Activated CD8-positive, alpha-beta memory T cell treated with anti-CD3 and anti-CD28 coated beads, Interleukin-2, amount 50 U/mL, for 1 hour (primary cell): ENCODE measurements around the gene TMEM236.

Source experiments
- DNase-seq: peaks from one replicate; pipeline ENCODE4 v3.0.0-alpha.2; 2020; ENCODE audit errors: extremely low read depth

Gene TMEM236

DNA sequence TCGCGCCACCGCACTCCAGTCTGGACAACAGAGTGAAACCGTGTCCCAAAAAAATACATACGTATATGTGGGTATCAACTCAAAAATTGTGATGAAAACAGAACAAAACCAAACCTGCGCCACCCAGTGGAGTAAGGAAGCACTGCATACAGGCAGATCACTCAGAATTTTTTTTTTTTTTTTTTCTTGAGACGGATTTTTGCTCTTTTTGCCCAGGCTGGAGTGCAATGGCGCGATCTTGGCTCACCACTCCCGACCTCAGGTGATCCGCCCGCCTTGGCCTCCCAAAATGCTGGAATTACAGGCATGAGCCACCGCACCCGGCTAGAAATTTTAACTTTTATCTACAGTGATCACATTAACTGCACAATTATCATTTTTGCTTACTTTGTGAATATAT is 9.1 kb upstream of the TMEM236 start:
- DNase-seq: peak; percentile 7

DNA sequence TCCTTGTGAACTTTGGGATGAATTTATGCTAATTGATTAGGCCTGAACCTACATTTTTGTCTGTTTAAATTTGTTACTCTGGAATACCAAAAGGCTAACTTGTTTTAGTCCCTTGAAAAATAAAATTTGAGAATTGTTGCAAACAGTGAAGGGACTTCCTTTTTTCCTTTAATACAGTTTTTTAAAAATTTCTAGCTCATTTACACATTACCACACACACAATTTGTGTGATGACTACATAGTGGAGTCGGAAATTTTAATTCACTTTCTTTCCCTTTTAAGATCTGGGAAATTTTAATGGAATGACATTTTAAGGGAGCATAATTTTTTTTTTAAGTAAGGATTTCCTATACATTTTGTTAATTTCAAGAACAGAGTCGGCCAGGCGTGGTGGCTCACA is 8.6 kb upstream of the TMEM236 start:
- DNase-seq: no peak

- DNase-seq: no peak
Observed at GRCh38 chr10:17744341-17744861, 7.6 kb upstream of the TMEM236 start.

GRCh38 chr10:17747883-17748550 is 4.0 kb upstream of the TMEM236 start:
- no peak for DNase-seq

GRCh38 chr10:17749890-17750289 is 2.1 kb upstream of the TMEM236 start:
- no peak for DNase-seq

GRCh38 chr10:17756557-17757217 is 4.7 kb downstream of the TMEM236 start:
- no peak for DNase-seq

- no peak for DNase-seq
Observed at GRCh38 chr10:17758200-17758599, 6.2 kb downstream of the TMEM236 start.

DNA sequence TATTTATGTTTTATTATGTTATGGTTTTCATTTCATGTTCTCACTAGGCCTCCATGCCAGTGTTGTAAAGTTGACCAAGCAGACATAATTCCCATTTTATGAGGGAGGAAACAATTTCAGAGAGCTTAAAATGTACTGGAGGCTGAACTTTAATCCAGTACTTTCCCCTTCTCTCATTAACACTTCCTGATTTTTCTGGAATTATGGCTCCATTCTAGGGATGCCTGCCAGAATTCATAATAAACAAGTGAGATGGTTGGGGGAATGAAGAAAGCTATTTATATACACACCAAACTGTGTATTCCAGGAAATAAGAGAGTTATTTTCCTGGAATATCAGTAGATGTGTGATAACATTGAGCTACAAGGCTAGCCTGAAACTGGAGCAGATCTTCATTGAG is 6.9 kb downstream of the TMEM236 start:
- no peak for DNase-seq

DNA sequence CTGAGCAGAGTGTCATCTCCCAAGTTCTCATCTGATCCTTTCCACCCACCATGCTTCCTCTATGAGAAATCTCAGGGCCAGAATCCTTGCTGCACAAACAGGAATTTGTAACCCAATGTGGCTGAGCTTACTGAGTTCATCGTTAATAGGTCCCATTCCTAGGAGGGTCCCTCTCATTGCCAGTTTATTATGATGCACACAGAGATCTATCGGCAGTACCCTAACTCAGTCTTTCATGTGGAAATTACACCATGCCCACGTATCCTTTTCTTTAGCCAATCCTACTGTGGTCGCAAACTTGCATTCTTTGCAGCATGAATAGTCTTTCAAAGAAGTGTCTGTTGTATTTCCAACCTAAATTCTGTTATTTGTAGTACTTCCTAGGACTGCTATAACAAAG is 12.1 kb downstream of the TMEM236 start:
- no peak for DNase-seq

DNA sequence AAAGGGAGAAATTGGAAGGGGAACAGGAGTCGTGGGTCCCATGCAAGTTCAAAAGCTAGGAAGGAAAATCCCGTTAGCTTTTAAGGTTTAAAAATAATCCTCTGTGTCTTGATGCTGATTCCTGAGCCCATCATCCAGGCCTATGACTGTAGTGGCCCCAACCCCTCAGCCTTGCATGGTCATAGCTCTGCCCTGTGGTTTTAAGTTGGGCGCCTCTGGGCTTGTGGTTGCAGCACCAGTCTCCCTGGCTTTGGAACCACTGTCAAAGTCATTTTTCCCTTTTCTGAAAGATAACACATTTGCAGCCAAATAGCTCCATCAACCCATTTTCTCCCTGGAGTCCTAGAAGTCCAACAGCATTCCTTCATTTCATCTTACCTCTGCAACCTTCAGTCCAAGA is 13.6 kb downstream of the TMEM236 start:
- no peak for DNase-seq

- no peak for DNase-seq
Observed at GRCh38 chr10:17766731-17767130, 14.7 kb downstream of the TMEM236 start.

GRCh38 chr10:17768496-17768895 is 16.5 kb downstream of the TMEM236 start:
- no peak for DNase-seq

DNA sequence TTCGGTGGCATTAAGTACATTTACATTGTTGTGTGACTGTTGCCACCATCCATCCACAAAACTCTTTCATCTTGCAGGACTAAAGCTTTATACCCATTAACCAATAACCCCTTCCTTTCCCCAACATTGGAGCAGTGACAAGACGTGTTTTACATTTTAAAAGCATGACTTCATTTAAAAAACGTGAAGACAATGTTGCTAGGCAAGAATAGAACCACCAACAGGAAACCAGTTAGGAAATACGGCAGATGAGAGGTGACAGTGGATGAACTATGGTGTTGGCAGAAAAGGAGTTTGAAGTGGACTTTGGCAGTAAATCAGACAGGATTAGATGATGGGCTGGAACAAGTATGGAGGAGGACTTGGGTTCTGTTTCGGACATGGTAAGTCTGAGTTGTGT is 17.0 kb downstream of the TMEM236 start:
- no peak for DNase-seq

- no peak for DNase-seq
Observed at GRCh38 chr10:17771017-17771416, 19.0 kb downstream of the TMEM236 start.

- DNase-seq: no peak
Observed at GRCh38 chr10:17779784-17780183, 27.8 kb downstream of the TMEM236 start.

DNA sequence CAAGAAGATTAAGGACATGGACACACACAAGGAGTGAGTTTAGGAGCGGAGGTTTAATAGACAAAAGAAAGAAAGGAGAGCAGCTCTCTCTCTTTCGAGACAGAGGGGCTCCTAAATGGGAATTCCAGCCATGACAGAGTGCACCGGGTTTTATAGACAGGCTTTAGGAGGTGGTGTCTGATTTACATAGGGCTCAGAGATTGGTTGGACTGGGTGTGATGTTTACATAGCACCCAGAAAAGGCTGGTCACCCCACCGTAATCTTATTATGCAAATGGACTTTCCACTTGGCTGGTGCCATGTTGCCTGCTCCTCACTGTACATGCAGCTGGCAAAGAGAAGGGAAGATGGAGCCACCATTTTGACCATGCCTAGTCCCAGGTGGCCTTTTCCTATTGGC is 28.7 kb downstream of the TMEM236 start:
- no peak for DNase-seq

DNA sequence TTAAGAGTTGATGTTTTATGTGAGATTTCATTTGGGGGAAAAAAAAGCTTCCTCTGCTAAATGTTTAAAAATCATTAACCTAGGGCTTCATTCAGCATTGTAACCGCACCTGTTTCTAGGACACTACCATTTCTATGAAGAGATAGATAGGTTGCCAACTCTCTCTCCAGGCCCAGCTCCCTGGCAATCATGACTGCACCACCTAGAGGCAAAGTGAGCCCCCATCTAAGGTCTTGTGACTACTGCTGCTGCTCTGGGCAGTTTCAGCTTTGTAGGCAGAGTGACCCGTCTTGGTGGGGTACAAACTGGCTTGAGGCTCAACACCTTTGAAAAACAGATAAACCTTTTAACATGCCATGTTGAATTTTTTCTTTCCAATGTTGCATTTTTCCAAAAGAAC is 29.9 kb downstream of the TMEM236 start:
- DNase-seq: no peak

GRCh38 chr10:17782921-17783665 is 31.1 kb downstream of the TMEM236 start:
- no peak for DNase-seq

DNA sequence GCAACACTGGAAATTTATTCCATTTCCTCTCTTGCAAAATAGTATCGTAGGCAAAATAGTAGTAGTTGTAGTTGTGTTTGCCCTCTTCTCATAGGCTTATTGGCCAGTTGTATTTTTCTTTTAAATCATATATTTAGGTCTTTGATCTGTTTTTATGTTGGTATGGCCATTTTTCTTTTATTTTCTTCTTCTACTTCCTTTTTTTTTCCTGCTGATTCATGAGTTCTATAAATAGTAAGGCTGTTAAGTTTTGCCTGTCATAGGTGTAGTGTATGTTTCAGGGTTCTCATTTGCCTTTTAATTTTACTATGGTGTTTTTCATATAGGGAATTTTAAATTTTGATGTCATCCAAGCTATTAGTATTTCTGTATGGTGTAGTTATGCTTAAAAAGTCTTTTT is 31.8 kb downstream of the TMEM236 start:
- no peak for DNase-seq

GRCh38 chr10:17784688-17785087 is 32.7 kb downstream of the TMEM236 start:
- no peak for DNase-seq

DNA sequence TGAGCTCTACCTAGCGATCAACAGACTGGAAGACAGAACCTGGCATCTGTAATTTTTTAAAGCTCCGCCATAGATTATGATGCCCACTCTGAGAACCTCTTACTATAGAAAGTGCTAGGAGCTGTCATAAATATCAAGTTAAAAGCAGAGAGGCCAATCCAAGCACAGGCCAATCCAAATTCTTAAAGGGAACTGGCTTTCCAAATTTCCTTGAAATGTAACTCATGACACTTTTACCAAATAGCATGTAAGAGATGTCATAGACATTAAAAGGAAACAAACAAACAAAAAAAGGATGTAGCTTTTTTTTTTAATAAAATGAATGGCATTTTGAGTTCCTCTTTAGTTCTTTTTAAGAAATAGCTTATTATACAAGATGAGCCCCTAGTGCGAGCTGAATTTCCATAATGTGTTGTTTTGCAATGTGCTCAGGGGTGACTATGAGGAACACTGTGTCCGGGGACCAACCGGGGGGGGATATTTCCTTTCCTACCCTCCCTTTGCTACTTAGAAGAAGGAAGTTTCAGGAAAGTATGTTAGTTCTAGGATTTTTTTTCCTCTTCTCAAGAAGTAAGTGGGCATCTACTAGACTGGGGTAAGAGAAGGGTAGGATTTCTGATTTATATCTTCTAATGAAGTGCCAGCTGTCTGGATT is 33.4 kb downstream of the TMEM236 start:
- DNase-seq: no peak
